ENCODE data around the gene EVC2.
"Not testable (repeated sequence)": the region's sequence is repeated elsewhere in the genome, so short reads cannot be mapped to it uniquely, and the experiment has no call there.

Gene EVC2

DNA sequence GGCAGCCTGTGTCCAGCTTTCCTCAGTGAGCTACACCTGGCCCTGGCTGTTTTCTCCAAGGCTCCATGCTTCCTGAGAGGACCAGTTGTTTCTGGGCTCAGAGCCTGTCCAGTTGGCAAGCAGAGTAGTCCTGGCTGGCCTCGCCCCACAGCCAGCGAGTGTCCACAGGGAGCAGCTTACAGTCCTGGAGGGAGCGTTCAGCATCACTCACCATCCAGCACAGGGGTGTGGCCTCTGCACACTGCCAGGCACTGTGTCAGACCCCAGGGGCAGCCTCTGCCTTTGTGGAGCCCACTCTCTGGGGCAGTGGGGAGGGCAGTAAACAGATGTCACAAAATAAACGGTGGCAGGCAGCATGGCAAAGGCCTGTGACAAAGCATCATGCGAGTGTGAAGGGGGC is 26.5 kb upstream of the EVC2 start:
- in situ Hi-C loops (cut with HindIII; ENCODE audit: low sequenced_read_pairs), result no loop called here

DNA sequence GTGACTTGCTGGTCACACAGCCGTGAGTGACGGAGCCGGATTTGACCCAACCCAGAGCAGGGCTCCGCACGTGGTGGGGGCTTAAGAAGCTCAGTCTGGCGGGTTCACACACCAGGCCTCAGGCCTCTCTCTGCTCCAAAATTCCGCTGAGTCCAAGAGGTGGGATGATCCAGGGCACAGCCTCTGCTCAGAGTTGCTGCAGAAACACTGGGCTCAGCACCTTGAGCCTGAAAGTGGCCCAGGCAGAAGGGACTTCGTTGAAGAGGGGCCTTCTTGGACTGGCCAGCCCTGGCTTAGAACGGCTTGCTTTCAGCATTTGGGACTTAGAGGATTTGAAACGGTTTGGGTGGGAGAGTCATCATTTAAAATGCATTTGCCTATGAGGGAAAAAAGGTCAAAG is 23.8 kb upstream of the EVC2 start:
- no peak for DNase-seq (ENCODE audit: low read depth, low spot score)
- H3K4me3 ChIP-seq (ENCODE audit: low read depth, low read length), result no peak overlapping the region
- TF ChIP-seq, protein P1, sequence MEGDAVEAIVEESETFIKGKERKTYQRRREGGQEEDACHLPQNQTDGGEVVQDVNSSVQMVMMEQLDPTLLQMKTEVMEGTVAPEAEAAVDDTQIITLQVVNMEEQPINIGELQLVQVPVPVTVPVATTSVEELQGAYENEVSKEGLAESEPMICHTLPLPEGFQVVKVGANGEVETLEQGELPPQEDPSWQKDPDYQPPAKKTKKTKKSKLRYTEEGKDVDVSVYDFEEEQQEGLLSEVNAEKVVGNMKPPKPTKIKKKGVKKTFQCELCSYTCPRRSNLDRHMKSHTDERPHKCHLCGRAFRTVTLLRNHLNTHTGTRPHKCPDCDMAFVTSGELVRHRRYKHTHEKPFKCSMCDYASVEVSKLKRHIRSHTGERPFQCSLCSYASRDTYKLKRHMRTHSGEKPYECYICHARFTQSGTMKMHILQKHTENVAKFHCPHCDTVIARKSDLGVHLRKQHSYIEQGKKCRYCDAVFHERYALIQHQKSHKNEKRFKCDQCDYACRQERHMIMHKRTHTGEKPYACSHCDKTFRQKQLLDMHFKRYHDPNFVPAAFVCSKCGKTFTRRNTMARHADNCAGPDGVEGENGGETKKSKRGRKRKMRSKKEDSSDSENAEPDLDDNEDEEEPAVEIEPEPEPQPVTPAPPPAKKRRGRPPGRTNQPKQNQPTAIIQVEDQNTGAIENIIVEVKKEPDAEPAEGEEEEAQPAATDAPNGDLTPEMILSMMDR (IDR thresholded peaks at IDR 0.05; ENCODE audit: low read depth, low read length), result no peak
- in situ Hi-C loops (cut with HindIII; ENCODE audit: low sequenced_read_pairs), result no loop called here

More for the DNA sequence above, 26.5 kb upstream of the EVC2 start:
- TF ChIP-seq, protein P1 (IDR thresholded peaks at IDR 0.05; ENCODE audit: low read depth, low read length), result no peak
- no peak overlapping the region for H3K4me3 ChIP-seq (ENCODE audit: low read depth, low read length)
- DNase-seq (ENCODE audit: low read depth, low spot score), result no peak

DNA sequence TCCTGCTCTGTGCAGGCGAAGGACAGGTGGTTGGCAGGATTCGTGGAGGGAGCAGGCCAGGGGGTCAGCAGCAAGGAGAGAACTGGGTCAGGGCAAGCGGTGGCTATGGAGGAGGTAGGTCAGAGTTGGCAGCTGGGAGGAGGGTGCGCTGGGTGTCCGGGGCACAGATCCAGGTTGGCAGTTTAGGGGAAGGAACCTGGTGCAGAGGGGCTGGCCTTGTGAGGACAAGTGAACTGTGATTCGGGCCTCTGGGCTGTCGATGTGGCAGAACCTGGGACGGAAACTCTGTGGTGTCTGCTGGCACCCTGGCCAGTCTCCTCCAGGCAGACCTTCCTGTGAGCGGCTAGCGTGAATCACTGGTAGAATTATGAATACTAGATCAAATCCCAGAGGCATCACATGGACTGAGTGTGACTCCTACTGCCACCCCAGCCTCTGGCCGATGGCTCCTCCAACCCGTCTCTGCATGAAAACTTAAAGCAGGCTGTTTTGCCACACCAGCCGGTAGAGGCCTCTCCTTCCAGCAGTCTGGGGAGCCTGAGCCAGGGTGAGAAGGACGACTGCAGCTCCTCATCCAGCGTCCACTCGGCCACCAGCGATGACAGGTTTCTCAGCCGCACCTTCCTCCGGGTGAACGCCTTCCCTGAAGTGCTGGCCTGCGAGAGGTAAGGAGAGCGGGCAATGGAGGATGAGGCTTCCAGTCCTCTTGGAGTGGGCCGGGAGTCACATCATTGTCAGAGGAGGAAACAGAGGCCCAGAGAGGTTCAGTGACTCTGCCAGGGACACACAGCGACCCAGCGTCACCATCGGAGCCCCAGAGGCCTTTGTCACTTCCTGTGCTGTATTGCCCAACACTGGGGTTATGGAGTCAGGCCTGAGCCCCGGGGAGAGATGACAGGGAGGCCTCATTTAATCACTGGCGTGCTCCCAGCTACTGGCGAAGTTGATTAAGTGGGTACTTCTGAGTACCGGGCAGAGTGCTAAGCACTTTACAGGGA is 22.9 kb upstream of the EVC2 start:
- DNase-seq (ENCODE audit: low read depth, low spot score), result no peak
- in situ Hi-C loops (cut with HindIII; ENCODE audit: low sequenced_read_pairs), result no loop called here
- no peak overlapping the region for H3K4me3 ChIP-seq (ENCODE audit: low read depth, low read length)
- TF ChIP-seq, protein P1 (IDR thresholded peaks at IDR 0.05; ENCODE audit: low read depth, low read length), result no peak

DNA sequence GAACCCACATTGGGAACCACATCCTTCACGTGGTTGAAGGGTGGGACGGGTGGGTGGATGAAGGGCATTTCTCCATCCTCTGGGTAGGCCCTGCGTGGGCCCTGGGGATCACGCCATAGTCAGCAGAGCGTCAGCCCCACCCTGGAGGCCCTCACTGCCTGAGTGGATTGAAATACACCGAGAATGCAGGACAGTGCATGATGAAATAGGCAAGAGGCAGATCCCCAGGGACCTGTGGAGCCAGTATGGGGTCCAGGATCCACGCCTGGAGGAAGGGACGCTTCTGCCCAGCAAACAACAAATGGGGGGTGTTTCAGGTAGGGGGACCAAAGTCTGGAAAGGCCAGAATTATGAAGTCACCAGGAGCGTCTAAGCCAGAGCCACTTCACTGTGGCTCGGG is 22.1 kb upstream of the EVC2 start:
- DNase-seq (ENCODE audit: low read depth, low spot score), result no peak
- no peak overlapping the region for H3K4me3 ChIP-seq (ENCODE audit: low read depth, low read length)
- TF ChIP-seq, protein P1 (IDR thresholded peaks at IDR 0.05; ENCODE audit: low read depth, low read length), result no peak
- in situ Hi-C loops (cut with HindIII; ENCODE audit: low sequenced_read_pairs), result no loop called here

DNA sequence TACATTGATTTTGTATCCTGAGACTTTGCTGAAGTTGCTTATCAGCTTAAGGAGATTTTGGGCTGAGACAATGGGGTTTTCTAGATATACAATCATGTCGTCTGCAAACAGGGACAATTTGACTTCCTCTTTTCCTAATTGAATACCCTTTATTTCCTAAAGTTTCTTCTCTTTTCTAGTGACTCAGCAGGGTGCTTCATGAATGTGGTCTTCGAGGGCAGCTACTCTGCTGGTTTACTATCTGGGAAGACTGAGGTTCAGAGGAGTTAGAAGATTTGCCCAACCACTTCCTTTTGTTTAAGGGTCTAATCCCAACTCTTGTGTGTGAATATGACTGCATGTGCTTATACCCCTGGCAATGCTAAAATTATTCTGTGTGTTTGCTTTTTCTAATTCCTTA is 20.1 kb upstream of the EVC2 start:
- DNase-seq (ENCODE audit: low read depth, low spot score); in situ Hi-C loops (cut with HindIII; ENCODE audit: low sequenced_read_pairs); H3K4me3 ChIP-seq (ENCODE audit: low read depth, low read length): not testable (repeated sequence)

DNA sequence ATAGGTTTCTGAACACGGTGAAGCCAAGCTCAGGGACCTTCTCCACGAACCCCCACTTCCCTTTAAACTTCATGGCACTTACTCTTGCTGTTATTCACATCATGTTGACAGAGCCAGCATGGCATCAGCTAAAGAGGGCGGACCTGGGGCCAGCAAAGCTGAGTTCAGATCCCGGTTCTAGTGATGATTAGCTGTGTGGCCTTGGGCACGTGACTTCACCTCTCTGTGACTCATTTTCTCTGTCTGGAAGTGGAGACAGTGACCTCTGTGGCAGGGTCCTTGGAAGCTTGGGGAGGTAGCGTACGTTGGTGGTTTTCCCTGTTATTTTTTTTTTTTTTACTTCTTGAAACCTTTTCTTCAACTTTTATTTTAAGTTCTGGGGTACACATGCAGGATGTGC is 16.0 kb upstream of the EVC2 start:
- no peak overlapping the region for H3K4me3 ChIP-seq (ENCODE audit: low read depth, low read length)
- DNase-seq (ENCODE audit: low read depth, low spot score), result no peak
- TF ChIP-seq, protein P1 (IDR thresholded peaks at IDR 0.05; ENCODE audit: low read depth, low read length), result no peak
- in situ Hi-C loops (cut with HindIII; ENCODE audit: low sequenced_read_pairs), result no loop called here

DNA sequence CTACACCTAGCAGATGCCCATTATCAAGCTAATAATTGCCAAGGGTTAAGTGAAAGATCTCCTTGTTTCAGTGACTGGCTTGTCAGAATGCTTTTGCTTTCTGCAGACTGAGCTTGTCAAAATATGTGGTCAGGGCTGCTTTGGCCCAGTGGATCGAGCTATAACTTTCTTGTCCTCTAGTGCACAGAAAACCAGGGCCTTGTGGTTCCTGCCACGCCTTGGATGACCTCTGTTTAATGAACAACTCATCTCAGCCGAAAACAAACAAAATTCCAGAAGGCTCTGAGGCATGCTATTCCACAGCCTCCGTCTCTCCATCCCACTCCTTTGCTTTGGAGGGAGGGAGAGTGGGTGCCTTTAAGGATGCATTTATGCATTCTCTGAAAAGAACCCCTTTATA is 14.0 kb upstream of the EVC2 start:
- TF ChIP-seq, protein P1 (IDR thresholded peaks at IDR 0.05; ENCODE audit: low read depth, low read length), result no peak
- in situ Hi-C loops (cut with HindIII; ENCODE audit: low sequenced_read_pairs), result no loop called here
- H3K4me3 ChIP-seq (ENCODE audit: low read depth, low read length), result no peak overlapping the region
- no peak for DNase-seq (ENCODE audit: low read depth, low spot score)

All from astrocyte of the spinal cord (primary cell).